Ovary (tissue), 3 donors: ENCODE measurements around the gene COL18A1.

ENCODE experiments used
- EP300 ChIP-seq: sonication (generic); formaldehyde crosslinking; IDR thresholded peaks from one replicate; pipeline ENCODE4 v1.6.1; 2017; ENCODE audit warnings: antibody characterized with exemption
- POLR2A ChIP-seq: fragments of 450-650 bp; IDR thresholded peaks from one replicate; pipeline ENCODE4 v1.6.1; 2017; ENCODE audit warnings: antibody characterized with exemption, mild to moderate bottlenecking, moderate library complexity
- TF ChIP-seq, protein P1 (sequence below), 3 donors: fragments of 450-650 bp in 2 of 3; fragments of 200-600 bp in 1 of 3; IDR thresholded peaks; one replicate each; pipeline versions ENCODE4 v1.5.1 to v1.8.0; 2016 to 2022; ENCODE audit warnings: antibody characterized with exemption in 3 of 3, mild to moderate bottlenecking in 1 of 3
- donor health status: DM: no; HTN: no; CAD: no.

DNA sequence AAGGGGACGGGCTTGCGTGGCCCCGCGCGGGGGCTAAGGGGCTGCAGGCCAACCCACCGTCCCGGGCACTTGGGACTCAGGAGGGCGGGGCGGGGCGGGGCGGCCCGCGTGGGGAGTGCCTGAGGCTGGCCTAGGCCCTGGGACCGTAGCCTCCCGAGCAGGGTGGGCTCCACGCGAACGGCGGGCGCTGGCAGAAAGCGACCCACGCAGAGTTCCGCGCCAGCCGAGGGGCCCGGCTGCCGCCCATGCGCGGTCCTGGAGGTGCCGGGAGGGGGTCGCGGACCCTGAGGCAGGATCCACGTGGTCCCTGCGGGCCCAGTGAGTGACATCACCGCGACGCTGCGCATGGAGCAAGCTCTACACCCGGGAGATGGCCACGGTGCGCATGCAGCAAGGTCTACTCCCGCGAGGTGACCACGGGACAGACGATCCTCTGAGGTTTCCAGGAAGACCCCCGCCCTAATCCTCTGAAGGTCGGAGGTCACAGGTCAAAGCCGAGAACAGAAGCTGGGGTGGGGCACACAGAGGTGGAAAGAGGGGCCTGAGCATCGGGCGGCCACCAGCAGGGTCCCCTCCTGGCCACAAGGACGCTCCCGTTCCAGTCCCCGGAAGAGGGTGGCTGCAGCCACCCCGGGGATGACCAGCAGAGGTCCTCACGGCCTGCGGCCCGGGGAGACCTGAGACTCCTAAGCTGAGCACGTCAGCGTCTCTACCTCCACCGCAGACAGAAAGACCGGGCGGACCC, 150.8 kb downstream of the COL18A1 start:
- TF ChIP-seq, protein P1, sequence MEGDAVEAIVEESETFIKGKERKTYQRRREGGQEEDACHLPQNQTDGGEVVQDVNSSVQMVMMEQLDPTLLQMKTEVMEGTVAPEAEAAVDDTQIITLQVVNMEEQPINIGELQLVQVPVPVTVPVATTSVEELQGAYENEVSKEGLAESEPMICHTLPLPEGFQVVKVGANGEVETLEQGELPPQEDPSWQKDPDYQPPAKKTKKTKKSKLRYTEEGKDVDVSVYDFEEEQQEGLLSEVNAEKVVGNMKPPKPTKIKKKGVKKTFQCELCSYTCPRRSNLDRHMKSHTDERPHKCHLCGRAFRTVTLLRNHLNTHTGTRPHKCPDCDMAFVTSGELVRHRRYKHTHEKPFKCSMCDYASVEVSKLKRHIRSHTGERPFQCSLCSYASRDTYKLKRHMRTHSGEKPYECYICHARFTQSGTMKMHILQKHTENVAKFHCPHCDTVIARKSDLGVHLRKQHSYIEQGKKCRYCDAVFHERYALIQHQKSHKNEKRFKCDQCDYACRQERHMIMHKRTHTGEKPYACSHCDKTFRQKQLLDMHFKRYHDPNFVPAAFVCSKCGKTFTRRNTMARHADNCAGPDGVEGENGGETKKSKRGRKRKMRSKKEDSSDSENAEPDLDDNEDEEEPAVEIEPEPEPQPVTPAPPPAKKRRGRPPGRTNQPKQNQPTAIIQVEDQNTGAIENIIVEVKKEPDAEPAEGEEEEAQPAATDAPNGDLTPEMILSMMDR (IDR thresholded peaks at IDR 0.05): peak; percentile 87 to 95 (median 91)
- TF ChIP-seq POLR2A (peak; percentile 21), EP300 (no peak)
